K562 (cell line): ENCODE results near the gene LPCAT2.

Experiments
- CEBPB ChIP-seq: fragments of 450-650 bp; IDR thresholded peaks from 2 replicates; pipeline ENCODE4 v1.6.1; 2016; ENCODE audit warnings: missing genetic modification characterization, missing compliant biosample characterization
- EZH2 ChIP-seq: IDR thresholded peaks from 2 replicates; pipeline ENCODE4 v1.6.1; 2012; ENCODE audit warnings: low read depth, mild to moderate bottlenecking, inconsistent platforms, low read length, borderline replicate concordance
- SIN3A ChIP-seq, 2 experiments: fragments of 150-350 bp in 1 of 2; IDR thresholded peaks; 2 replicates each; pipeline ENCODE4 v1.6.1; 2011 to 2016; ENCODE audit warnings: borderline replicate concordance in 2 of 2, low read depth in 2 of 2, low read length in 2 of 2, mild to moderate bottlenecking in 2 of 2, moderate library complexity in 2 of 2; ENCODE audit not compliant: control insufficient read depth in 1 of 2
- SMC3 ChIP-seq: conservative IDR thresholded peaks from 2 replicates; pipeline ENCODE4 v1.6.1; 2011; ENCODE audit warnings: low read depth, low read length, improper control_type of control experiment; ENCODE audit not compliant: insufficient read depth
- YY1 ChIP-seq, 3 experiments: IDR thresholded peaks; 2 replicates each; pipeline ENCODE4 v1.6.1; 2011; ENCODE audit warnings: low read length in 2 of 3, mild to moderate bottlenecking in 2 of 3, moderate library complexity in 2 of 3, borderline replicate concordance in 1 of 3, control low read depth in 1 of 3, low read depth in 1 of 3; ENCODE audit not compliant: insufficient read depth in 3 of 3, insufficient replicate concordance in 2 of 3, control insufficient read depth in 1 of 3, insufficient read length in 1 of 3; ENCODE audit errors: extremely low read depth in 1 of 3
- ZNF23 ChIP-seq: fragments of 250-450 bp; sonication (Bioruptor Pico); IDR thresholded peaks from 2 replicates; pipeline ENCODE4 v1.4.0; 2020; ENCODE audit warnings: mild to moderate bottlenecking
- ZNF696 ChIP-seq: fragments of 250-450 bp; sonication (Bioruptor Pico); conservative IDR thresholded peaks from 2 replicates; pipeline ENCODE4 v1.4.0; 2020; ENCODE audit warnings: mild to moderate bottlenecking, moderate library complexity
- TF ChIP-seq, protein P1 (sequence below): fragments of 250-450 bp; sonication (Bioruptor Pico); IDR thresholded peaks from 2 replicates; pipeline ENCODE4 v1.5.0; 2020; ENCODE audit warnings: mild to moderate bottlenecking, borderline replicate concordance
- TF ChIP-seq, protein P2 (sequence below): fragments of 250-450 bp; sonication (Bioruptor Pico); IDR thresholded peaks from 2 replicates; pipeline ENCODE4 v1.8.0; 2022; ENCODE audit warnings: moderate library complexity, mild to moderate bottlenecking, inconsistent platforms

DNA sequence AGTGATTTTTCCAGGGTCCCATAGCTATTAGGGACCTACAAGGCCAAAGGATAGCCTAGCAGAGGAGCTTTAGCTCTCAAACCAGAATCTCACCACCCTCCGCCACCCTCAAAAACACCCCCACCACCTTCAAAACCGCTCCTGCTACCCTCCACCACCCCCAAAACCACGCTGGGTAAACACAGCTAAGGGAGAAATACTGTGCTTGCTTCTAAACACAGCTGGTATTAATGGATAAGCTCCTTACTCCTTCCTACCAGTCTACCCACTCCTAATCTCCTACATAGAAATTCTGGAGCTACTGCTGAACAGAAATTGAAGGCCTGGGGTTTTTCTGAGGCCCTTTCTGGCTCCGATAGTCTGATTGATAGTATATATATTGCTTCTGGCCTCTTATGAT is 2.2 kb upstream of the LPCAT2 start:
- TF ChIP-seq, protein P1, sequence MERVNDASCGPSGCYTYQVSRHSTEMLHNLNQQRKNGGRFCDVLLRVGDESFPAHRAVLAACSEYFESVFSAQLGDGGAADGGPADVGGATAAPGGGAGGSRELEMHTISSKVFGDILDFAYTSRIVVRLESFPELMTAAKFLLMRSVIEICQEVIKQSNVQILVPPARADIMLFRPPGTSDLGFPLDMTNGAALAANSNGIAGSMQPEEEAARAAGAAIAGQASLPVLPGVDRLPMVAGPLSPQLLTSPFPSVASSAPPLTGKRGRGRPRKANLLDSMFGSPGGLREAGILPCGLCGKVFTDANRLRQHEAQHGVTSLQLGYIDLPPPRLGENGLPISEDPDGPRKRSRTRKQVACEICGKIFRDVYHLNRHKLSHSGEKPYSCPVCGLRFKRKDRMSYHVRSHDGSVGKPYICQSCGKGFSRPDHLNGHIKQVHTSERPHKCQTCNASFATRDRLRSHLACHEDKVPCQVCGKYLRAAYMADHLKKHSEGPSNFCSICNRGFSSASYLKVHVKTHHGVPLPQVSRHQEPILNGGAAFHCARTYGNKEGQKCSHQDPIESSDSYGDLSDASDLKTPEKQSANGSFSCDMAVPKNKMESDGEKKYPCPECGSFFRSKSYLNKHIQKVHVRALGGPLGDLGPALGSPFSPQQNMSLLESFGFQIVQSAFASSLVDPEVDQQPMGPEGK (CRISPR knock-in tag), result no peak
- TF ChIP-seq SMC3, result no peak
- TF ChIP-seq EZH2, result no peak
- TF ChIP-seq ZNF696 (CRISPR knock-in tag), result no peak
- no peak for TF ChIP-seq CEBPB (tag)
- TF ChIP-seq, protein P2, sequence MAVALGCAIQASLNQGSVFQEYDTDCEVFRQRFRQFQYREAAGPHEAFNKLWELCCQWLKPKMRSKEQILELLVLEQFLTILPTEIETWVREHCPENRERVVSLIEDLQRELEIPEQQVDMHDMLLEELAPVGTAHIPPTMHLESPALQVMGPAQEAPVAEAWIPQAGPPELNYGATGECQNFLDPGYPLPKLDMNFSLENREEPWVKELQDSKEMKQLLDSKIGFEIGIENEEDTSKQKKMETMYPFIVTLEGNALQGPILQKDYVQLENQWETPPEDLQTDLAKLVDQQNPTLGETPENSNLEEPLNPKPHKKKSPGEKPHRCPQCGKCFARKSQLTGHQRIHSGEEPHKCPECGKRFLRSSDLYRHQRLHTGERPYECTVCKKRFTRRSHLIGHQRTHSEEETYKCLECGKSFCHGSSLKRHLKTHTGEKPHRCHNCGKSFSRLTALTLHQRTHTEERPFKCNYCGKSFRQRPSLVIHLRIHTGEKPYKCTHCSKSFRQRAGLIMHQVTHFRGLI (CRISPR knock-in tag), result no peak
- no peak for TF ChIP-seq SIN3A (IDR thresholded peaks at IDR 0.05; ENCODE audit: borderline replicate concordance in 2 of 2, control insufficient read depth in 1 of 2, low read depth in 2 of 2, low read length in 2 of 2)
- TF ChIP-seq ZNF23, result no peak
- no peak for TF ChIP-seq YY1 (IDR thresholded peaks at IDR 0.05; ENCODE audit: borderline replicate concordance in 1 of 3, control insufficient read depth in 1 of 3, extremely low read depth in 1 of 3, insufficient read depth in 3 of 3, insufficient read length in 1 of 3, insufficient replicate concordance in 2 of 3, low read depth in 1 of 3, low read length in 2 of 3)
